ENCODE results near the gene STK24.
A peak's percentile ranks its signal among the peaks of the same experiment; 100 is the strongest.

The STK24 gene

DNA sequence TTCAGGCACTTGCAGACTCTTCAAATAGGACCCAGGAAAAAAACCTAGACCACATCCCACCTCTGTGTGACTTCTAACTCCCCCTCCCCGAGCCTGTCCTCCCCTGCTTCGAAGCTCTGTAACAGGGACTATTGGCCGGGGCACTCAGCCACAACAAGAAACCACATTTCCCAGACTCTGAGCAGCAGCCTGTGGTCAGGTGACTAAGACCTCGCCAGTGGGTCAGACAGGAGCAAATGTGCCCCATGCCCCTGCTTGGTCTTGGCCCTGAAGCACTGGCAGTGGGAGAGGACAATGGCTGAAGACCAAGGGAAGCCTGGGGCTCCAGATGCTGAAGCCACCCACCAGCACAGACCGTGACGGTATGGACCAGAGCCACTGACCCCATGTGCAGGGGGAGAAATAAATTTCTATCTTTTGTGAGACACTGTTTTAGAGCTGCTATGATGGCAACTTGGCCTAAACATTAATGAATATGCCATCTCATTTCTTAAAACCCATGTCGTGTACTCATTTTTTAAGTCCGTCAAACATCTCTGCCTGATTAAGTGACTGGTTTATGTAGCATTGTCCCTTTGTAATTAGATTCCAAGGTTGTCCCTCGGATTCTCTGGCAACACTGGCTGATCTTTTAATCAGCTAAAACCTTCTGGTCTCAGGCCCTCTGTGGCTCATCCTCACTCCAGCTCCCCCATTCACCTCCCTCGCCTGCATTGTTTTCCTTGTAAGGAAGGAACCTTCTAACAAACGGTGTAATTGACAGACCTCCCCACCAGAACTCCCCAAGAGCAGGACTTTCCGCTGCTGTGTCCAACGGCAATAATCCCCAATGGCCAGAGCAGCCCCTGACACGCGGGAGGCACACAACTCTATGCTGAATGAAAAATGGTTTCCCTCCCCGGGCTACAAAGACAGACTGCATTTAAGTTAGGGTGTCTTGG lies 98.4 kb downstream of the STK24 start:
- peak; percentile 37 to 49 for DNase-seq (ENCODE audit: extremely low read depth in 1 of 2, low read depth in 1 of 2)

DNA sequence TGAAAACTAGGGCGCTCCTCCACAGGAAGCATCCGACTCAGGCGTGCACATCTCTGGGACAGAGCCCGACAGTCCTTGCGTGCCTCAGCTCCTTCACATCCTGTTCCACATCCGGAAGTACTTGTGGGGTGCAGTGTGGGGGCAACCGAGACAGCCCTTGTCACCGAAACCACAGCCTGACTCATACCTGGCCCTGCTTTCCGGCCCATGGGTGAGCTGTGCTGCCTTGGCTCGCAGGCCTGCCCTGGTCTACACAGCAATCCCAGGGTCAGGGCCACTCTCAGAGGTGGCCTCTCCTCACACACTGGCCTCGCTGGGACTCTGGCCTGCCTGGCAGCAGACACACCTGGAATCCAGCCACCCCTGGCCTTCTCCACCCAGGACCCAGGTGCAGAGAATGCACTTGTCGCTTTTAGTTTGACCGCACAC lies 100.4 kb downstream of the STK24 start:
- DNase-seq (ENCODE audit: extremely low read depth in 1 of 2, low read depth in 1 of 2) = peak; percentile 78 to 90

DNA sequence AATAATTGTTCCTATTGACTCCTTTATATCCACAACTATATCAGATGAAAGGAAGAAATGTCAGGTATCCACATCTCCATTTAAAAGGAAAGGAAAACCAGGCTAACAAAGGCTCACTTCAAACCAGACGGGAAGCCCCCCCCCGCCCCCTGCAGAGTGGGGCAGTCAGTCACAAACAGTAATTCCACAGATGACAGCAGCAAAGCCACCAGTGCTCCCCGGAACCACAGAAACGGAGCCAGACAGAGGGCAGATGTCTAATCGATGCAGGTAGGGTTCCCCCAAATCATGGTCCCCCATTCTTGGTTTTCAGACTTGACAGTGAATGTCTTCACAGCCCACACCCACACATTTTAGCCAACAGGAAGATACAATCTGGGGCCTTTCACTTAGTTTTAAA lies 100.8 kb downstream of the STK24 start:
- peak; percentile 45 for DNase-seq (ENCODE audit: extremely low read depth in 1 of 2, low read depth in 1 of 2)

DNA sequence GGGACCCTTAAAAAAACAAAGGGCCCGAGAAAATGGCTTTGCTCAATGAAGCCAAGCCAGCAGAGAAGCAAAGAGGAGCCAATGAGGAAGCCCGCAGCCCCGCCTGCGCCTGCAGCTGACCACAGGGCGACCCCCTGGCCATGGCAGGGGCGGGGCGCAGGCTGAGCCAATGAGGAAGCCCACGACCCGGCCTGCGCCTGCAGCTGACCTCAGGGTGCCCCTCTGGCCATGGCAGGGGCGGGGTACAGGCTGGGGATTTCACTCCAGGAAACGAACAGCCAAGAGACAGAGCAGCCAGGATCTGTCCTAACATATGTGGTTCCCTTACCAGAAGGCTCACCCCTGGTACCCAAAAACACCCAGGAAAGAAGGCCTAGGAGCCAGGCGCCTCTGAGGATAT lies 101.4 kb downstream of the STK24 start:
- DNase-seq (ENCODE audit: extremely low read depth in 1 of 2, low read depth in 1 of 2) = no peak

DNA sequence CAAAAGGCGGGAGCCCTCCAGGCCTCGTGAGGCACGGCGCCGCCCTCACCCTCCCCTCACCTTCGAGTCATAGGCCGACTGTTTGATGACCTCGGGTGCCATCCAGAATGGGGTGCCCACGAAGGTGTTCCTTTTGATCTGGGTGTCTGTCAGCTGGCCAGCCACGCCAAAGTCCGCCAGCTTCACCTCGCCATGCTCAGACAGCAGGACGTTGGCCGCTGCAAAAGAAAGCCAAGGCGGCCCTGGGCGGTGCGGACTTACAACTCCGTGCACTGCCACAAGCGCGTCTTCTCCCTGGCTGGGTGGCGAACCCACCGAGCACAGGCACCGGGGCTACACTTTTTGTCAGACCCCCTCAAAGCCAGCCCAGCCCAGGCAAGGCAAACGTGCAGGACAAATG lies 102.1 kb downstream of the STK24 start:
- no peak for DNase-seq (ENCODE audit: extremely low read depth in 1 of 2, low read depth in 1 of 2)

DNA sequence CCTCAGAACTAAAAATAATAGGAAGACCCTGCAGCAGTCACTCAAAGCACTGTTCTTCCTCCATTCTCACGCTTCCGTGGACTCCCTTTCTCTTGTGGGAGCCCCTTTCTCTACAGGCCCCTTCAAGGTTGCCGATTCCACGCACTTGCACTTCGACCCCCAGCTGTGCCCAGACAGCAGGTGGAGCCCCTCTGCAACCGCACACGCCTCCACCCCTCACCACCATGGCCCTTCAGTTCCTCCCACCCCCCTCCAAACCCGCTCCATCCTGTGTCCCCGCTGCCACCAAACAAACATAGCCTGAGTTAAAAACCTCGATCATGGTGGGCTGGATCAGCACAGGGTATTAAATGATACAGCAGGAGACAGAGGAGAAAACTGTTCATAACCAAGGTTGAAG lies 102.6 kb downstream of the STK24 start:
- no peak for DNase-seq (ENCODE audit: extremely low read depth in 1 of 2, low read depth in 1 of 2)

DNA sequence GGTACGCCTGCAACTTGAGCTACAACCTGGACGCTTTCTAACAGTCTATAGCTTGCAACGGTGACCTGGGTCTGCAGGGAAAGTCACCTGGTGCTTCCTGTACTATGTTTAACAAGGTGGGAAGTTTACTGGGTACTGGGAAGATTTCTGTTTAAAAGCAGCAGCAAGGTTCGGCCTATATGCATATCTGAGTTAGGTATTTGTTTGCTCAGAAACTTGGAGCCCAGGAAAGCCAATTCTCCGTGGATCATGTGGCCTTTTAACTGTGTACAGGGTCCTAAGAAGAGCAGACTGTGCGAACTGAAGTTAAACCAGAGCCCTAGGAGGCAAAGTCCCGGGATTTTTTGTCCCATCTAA lies 103.1 kb downstream of the STK24 start:
- DNase-seq (ENCODE audit: extremely low read depth in 1 of 2, low read depth in 1 of 2) = no peak

DNA sequence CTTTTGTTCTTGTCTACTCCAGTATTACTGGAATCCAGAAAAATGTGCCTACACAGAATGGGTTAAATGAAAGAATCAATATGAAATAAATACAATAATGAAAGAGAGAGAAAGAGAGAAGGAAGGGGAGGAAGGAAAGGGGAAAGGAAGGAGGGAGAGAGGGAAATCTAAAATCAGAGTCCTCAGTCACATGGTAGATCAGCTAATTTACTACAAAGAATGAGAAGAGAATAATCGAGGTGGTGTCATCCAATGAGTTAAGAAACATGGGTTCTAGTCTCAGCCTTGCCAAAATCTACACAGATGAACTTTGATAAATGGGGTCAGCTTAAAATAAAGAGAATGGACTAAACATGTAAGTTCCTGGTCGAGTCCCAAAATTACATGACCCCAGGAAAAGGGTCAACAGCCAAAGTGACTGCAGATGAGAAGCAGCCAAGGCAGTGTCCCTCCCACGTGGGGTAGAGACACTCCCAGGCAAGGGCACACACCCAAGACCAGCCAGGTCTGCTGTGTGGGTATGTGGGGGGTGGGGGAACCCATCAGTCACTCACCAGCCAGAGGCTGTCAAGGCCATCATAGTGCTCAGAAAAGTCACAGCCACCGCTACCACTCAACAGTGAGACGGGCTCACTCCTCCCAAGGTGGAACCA lies 103.6 kb downstream of the STK24 start:
- no peak for DNase-seq (ENCODE audit: extremely low read depth in 1 of 2, low read depth in 1 of 2)

DNA sequence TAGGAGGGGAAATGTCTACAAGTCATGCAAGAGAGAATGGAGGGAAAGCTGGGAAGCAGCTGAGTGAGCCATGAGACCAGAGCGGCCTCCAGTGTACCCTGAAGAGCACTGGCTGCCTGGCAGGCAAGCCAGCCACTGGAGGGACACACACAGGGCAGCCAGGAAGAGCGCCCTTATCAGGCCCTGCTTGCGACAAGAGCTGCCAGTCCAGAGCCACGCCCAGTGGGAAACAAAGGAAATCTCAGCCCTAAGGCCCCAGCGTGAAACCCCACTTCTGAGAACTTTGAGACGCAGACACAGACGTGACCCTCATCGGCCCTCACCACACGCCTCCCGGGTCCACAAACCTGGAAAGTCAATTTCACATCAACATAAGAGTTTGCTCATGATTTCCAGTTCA lies 105.0 kb downstream of the STK24 start:
- no peak for DNase-seq (ENCODE audit: extremely low read depth in 1 of 2, low read depth in 1 of 2)

DNA sequence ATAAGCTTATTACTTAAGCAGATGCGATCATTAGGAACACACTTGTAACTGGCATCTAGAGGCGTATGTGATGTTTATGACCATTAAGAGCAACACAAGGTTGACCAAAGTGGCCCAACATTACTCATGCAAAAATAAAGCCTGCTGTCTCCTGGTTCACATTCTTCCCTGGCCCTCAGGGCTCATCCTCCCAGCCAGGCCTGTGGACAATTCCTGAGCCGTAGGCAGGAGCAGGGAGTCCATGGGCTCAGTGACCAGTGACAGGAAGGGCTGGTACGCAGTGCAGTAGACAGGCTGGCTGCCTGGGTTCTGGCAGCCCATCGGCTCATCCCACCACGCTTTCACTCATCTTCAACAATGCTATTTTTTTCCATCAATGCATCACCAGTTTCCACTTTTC lies 106.0 kb downstream of the STK24 start:
- no peak for DNase-seq (ENCODE audit: extremely low read depth in 1 of 2, low read depth in 1 of 2)

DNA sequence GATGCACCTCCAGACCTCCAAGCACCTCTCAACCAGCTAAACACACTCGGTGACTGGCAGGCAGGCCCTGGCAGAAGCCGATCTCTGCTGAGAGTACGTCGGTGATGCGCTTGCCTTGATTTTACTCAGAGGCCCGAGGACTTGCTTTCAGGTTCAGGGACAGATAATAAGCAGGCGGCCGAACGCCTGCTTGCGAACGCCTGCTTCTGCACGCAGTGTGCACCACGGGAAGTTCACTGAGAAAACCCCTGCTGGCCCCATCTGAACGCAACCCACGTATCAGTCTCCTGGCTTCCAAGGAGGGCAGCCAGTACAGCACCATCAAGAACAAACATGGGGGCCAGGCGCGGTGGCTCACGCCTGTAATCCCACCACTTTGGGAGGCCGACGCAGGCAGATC lies 108.0 kb downstream of the STK24 start:
- no peak for DNase-seq (ENCODE audit: extremely low read depth in 1 of 2, low read depth in 1 of 2)

DNA sequence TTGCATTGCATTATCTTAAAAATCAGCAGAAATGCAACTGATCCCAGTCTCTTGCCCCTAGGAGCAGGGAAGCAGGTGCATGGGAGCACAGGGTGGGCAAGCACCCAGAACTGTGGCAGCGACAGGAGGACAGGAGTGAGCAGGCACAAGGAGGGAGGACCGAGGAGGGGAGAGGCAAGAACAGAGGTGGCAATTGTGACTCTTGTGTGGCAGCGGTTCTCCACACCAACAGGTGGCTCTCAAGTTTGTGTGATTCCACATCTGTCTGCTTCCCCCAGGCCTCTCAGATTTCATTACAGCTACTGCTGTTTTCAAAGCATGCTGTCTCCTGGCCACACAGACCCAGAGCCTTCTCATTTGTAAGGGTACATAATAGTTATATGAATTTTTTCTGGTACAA lies 108.5 kb downstream of the STK24 start:
- DNase-seq (ENCODE audit: extremely low read depth in 1 of 2, low read depth in 1 of 2) = no peak

DNA sequence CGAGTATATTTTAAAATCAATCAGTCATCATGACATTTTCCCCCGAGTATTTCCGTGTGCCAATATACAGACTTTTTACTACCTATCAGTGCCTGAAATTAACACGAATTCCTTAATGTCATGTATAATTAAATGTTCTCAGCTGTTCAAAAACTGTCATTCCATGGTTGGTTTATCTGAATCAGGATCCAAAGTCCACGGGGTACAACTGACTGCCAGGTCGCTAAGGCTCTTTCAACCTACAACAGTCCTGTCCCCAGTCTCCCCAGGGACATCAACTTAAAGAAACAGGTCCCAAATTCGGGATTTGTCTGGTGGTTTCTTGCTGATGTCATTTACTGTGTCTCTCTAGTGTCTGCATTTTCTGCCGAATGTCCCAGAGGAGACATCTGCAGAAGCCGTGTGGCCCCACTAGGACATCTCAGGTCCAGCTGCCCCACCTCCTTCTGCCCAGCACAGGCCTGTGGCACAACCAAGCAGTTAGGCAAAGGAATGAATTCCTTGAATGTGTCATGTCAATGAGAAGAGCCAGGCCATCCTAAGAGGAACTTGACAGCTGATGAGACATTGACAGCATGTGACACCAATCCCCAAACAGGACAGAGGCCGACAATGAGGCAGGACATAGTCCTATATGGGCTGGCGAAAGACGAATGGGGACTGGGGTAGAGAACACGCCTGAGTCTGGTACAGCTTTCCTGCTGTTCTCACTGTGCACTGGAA lies 109.5 kb downstream of the STK24 start:
- no peak for DNase-seq (ENCODE audit: extremely low read depth in 1 of 2, low read depth in 1 of 2)

DNA sequence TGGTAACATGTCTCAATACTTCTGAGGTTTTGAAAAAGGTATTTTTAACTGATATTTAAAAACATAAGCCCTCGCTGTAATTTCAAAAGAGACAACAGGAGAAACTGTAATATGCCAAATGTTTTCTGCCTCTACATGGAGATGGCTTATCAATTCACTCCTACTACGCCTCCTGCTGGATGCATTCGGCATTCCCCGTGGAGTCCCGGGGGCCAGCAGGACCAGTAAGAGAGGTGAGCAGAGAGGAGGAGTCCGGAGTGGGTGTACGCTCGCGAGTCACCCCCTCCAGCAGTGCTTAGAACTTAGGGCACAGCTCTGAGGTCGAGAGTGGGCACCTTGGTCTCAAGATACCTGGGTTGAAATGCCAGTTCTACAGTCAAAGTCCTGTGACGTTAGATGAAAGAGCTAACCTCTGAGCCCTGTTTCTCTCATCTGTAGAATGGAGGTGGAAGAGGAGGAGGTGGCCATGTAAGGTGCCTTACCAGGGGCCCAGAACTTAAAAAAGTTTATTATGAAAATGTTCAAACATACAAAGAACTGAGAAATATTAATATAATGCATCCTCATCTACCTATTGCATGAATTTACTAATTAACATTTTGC lies 110.2 kb downstream of the STK24 start:
- peak in 1 of 2 donors; percentile 33 for DNase-seq (ENCODE audit: extremely low read depth in 1 of 2, low read depth in 1 of 2)

DNA sequence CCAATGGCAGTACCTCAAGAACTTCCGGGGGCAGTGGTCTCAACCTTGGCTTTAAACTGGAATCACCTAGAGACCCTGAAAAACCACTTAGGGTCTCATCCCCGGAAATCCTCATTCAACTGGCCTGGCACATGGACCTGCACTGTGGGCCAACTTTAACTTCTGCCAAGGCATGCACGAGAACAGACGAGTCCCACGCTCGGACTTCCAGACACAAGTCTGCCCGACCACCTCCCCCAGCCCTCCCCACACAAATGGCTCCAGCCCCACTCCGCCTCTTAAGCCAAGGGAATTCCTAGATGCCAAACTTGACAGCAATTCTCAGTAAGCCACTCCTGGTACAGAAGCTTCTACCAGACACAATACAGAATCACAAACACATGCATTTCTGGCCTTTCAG lies 114.0 kb downstream of the STK24 start:
- DNase-seq (ENCODE audit: extremely low read depth in 1 of 2, low read depth in 1 of 2) = no peak

DNA sequence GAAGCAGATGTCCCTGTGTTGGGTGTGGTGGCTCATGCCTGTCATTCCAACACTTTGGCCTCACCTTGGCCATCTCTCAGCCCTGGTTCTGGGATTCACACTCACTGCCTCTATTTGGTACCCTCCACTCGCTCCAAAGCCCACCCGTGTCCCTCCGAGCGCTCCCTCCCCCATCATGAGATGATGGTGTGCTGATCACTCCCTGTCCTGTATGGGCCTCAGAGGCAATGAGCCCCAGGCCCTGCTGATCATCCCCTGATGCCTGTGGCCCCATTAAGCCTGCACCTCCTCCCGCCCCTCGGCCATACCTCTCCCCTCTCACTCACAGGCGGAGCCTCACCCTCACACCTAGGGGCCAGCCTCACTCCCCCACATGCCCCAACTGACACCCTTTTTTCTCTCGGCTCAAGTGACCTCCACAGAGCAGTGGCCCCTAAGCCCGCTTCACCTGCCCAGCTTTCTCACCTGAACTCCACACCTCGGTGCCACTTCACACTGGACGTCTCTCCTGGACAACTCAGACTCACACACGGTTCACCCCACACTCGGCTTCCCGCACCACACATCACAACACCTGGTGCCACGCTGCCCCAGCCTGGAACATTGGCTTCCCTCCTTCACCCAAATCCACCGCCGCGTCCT lies 114.5 kb downstream of the STK24 start:
- no peak for DNase-seq (ENCODE audit: extremely low read depth in 1 of 2, low read depth in 1 of 2)

DNA sequence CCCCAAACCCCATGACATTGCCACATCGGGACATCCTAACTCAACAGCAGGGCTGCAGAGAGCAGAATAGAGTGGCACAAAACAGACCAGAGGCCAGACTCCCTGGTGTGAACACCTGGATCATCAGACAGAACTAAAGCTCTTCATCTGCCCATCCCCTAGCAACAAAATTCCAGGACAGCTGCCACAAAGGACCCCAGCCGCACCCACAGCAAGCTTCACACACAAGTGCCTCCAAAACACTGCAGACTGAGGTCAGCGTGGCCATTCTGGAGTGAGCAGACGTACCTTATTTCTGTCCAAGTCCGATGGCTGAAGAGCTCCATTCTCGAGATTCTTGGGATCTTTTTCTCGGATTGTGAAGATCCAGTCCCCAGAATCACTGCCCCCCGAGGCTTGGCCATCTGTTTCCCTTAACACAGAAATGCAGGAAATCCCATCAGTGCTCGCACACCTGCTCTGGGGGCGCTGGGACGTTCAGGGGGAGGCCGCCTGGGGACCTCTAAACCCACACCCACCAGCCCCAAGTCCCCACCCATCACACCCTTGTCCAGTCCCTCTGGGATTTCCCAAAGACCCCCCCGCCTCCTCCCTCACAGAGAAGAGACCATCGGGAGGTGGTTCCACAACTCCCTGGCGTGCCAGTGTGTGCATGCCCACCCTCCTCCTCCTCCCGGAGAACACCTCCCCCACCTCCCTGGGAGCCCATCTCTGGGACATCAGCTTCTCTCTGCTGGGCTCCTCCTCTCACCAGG lies 115.2 kb downstream of the STK24 start:
- DNase-seq (ENCODE audit: extremely low read depth in 1 of 2, low read depth in 1 of 2) = no peak

DNA sequence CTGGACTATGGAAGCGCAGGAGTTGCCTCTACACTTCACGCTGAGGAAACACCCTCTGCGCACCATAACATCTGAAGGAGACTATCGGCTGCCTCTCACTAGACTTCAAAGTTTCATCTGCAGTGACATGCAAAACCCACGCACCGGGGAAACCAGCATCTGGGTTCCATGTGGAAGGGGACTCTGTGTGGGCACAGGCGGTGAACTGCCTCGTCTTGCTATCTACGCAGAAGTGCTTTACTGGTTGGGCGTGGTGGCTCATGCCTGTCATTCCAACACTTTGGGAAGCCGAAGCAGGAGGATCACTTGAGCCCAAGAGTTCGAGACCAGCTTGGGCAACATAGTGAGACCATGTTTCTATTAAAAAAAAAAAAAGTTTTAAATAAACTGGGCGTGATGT lies 116.4 kb downstream of the STK24 start:
- DNase-seq (ENCODE audit: extremely low read depth in 1 of 2, low read depth in 1 of 2) = no peak

DNA sequence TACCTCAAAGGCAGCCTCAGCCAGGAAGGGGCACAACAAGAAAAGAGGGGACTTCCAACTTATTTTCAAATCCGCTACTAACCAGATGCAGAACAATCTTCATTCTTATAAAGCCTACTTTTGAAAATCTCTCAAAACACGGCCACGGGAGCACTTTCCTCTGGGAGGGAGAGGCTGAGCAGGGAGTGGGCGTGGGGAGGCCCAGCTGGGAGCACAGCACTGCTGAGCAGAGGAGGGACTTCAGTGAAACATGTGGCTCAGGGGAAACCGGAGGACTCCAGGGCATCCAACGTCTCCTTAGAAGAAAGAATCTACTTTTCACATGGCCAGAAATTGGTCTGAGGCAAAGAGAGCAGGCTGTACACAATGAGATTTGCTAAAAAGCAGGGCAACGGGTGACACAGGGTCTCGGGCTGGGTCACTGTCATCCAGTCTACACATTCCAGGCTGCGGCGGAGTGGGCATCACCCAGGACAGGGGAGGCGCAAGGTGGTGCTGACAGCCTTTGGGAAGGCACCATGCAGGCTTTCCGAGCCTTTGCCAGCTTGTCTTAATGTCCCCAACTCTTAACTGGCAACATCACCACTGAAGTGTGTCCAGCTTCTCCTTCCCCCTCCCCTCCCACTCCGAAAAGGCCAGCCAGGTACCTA lies 117.1 kb downstream of the STK24 start:
- DNase-seq (ENCODE audit: extremely low read depth in 1 of 2, low read depth in 1 of 2) = no peak
